Stimulated activated CD4-positive, alpha-beta T cell treated with anti-CD3 and anti-CD28 coated beads, Interleukin-2, amount 100 ng/mL, for 48 hours (primary cell): Measurements from ENCODE around the gene PHC3.

ENCODE experiments used
- DNase-seq, 2 donors: peaks; one replicate each; pipeline ENCODE4 v3.0.0-alpha.2; 2020

The PHC3 gene

GRCh38 chr3:170189398-170190256 is 8.1 kb upstream of the PHC3 start:
- no peak for DNase-seq

GRCh38 chr3:170180079-170180907 is 1.2 kb downstream of the PHC3 start:
- no peak for DNase-seq

GRCh38 chr3:170179432-170179831 is 2.1 kb downstream of the PHC3 start:
- DNase-seq, result no peak

GRCh38 chr3:170178651-170179050 is 2.9 kb downstream of the PHC3 start:
- peak in 1 of 2 donors; percentile 16 for DNase-seq

- no peak for DNase-seq
Measured at GRCh38 chr3:170171563-170171962, 10.0 kb downstream of the PHC3 start.

- DNase-seq, result no peak
Measured at GRCh38 chr3:170164717-170165116, 16.8 kb downstream of the PHC3 start.

- DNase-seq, result no peak
Measured at GRCh38 chr3:170163956-170164645, 17.4 kb downstream of the PHC3 start.

- no peak for DNase-seq
Measured at GRCh38 chr3:170162630-170163029, 18.9 kb downstream of the PHC3 start.

GRCh38 chr3:170162052-170162451 is 19.5 kb downstream of the PHC3 start:
- no peak for DNase-seq

GRCh38 chr3:170159933-170160332 is 21.6 kb downstream of the PHC3 start:
- no peak for DNase-seq

GRCh38 chr3:170159459-170159858 is 22.1 kb downstream of the PHC3 start:
- DNase-seq, result no peak

GRCh38 chr3:170155604-170156003 is 25.9 kb downstream of the PHC3 start:
- DNase-seq, result no peak

- no peak for DNase-seq
Measured at GRCh38 chr3:170154569-170155143, 26.9 kb downstream of the PHC3 start.

GRCh38 chr3:170154084-170154483 is 27.4 kb downstream of the PHC3 start:
- DNase-seq, result no peak

- no peak for DNase-seq
Measured at GRCh38 chr3:170151536-170151935, 30.0 kb downstream of the PHC3 start.

GRCh38 chr3:170149016-170149415 is 32.5 kb downstream of the PHC3 start:
- DNase-seq, result no peak

GRCh38 chr3:170145278-170145677 is 36.3 kb downstream of the PHC3 start:
- DNase-seq, result no peak

GRCh38 chr3:170144437-170144843 is 37.1 kb downstream of the PHC3 start:
- no peak for DNase-seq

- DNase-seq, result no peak
Measured at GRCh38 chr3:170142373-170142772, 39.2 kb downstream of the PHC3 start.

GRCh38 chr3:170137986-170138385 is 43.5 kb downstream of the PHC3 start:
- no peak for DNase-seq

- DNase-seq, result peak in 1 of 2 donors; percentile 11
Measured at GRCh38 chr3:170132335-170132734, 49.2 kb downstream of the PHC3 start.

GRCh38 chr3:170130532-170130931 is 51.0 kb downstream of the PHC3 start:
- DNase-seq, result no peak

- DNase-seq, result no peak
Measured at GRCh38 chr3:170128977-170129431, 52.5 kb downstream of the PHC3 start.
